Activated CD4-positive, alpha-beta T cell treated with anti-CD3 and anti-CD28 coated beads, Interleukin-2, amount 10 ng/mL, durations not matched to agents 7 days and 5 days (primary cell): ENCODE results near the gene FAM222A. TPM values are rescaled to one million over a fixed set of nuclear protein-coding genes. Genes with fewer than 3 reads are reported as not detected.

Experiments
- CTCF ChIA-PET: fragments of 350-600 bp; sonication (Branson Sonifier 250); formaldehyde crosslinking; loops from one replicate; lab custom pipeline; 2021; ENCODE audit warnings: antibody characterized with exemption; lab: Charles Lee
- POLR2A ChIA-PET: fragments of 350-600 bp; sonication (Branson Sonifier 250); formaldehyde crosslinking; loops from one replicate; lab custom pipeline; 2021; ENCODE audit warnings: antibody characterized with exemption; lab: Charles Lee
- DNase-seq: peaks from one replicate; pipeline ENCODE4 v3.0.0-alpha.2; 2020
- H3K27ac Mint-ChIP-seq: one replicate; pipeline ENCODE4 v1.8.0; 2021; ENCODE audit warnings: mild to moderate bottlenecking, moderate library complexity, mixed read lengths
- H3K27me3 Mint-ChIP-seq: one replicate; pipeline ENCODE4 v1.8.0; 2021; ENCODE audit warnings: mixed read lengths
- H3K36me3 Mint-ChIP-seq: one replicate; pipeline ENCODE4 v1.8.0; 2021; ENCODE audit warnings: low read depth, mixed read lengths
- H3K4me1 Mint-ChIP-seq: one replicate; pipeline ENCODE4 v1.8.0; 2021; ENCODE audit warnings: mixed read lengths
- H3K4me3 Mint-ChIP-seq: one replicate; pipeline ENCODE4 v1.8.0; 2021; ENCODE audit warnings: mild to moderate bottlenecking, moderate library complexity, mixed read lengths
- H3K9me3 Mint-ChIP-seq: one replicate; pipeline ENCODE4 v1.8.0; 2021; ENCODE audit warnings: mixed read lengths
- total RNA-seq, 2 experiments: library from RNA; stranded (reverse); gene quantifications; one replicate each; pipeline ENCODE4 v1.2.3, GENCODE V29; 2021

Gene FAM222A
- total RNA-seq, result under 1 TPM; 0.52 to 0.73 TPM

DNA sequence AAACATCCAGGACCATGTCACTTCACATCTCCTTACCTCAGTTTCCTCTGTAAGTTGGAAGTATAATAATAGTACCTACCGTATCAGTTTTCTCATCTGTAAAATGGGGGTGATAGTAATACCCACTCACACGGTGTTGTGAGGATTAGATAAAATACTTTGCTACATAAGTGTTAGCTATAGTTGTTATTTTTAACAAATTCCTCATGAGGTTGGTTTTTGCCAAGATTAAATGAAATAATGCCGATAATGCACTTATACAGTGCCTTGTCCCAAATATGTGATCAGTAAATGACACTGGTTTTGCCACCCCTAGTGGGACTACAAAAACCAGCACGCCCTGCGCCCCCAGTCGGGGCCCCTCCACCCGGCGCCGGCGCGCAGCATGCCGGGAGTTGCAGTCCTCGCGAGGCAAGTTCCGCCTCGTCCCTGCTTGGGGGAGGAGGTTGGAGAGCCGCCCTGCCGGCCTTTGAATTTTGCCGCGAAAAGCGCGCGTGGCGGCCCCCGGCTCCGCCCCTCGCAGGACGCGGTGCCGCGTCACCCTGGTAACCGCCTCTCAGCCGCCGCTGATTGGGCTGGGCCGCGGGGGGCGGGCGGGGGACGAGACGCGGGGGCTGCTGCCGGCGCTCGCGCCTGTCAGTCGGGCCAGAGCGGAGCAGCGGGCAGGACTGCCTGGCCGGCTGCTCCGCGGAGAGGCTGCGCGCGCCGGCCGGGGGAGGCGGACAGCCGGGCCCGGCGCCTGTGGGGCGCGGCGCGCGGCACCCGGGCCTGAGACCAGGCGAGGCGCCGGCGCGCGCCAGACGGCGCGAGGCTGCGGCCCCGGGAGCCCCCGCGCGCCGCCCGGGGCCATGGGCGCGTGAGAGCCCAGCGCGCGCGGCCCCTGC is at the start of gene FAM222A:
TSS of gene FAM222A (plus strand) at position 639 of the 884 bp plus-strand sequence. CDS start 30,322 bp downstream, outside the sequence.
- peak; percentile 96 for DNase-seq
- POLR2A ChIA-PET, result no interaction called here
- H3K27me3 Mint-ChIP-seq, result peaks cover 54% of the 10 kb centered on the region
- H3K36me3 Mint-ChIP-seq, result no peaks in the 10 kb centered on the region
- no peaks in the 10 kb centered on the region for H3K9me3 Mint-ChIP-seq
- H3K4me1 Mint-ChIP-seq, result peaks cover 7% of the 10 kb centered on the region
- CTCF ChIA-PET, result interaction anchor here (0.6 to 1.4 kb wide), 4 partner anchors 9 to 61 kb away, joined by 3 to 5 read pairs (median 3); no protein-coding TSS in a partner anchor
- H3K4me3 Mint-ChIP-seq, result peak within 1 kb of the TSS; percentile 62
- no peak within 1 kb of the TSS for H3K27ac Mint-ChIP-seq

- Mint-ChIP-seq H3K36me3 (no peaks in the 10 kb centered on the region), H3K4me1 (no peaks in the 10 kb centered on the region), H3K4me3 (no peak overlapping the region), H3K9me3 (no peaks in the 10 kb centered on the region), H3K27ac (no peak overlapping the region), H3K27me3 (no peaks in the 10 kb centered on the region)
- CTCF ChIA-PET, result no interaction called here
- no peak for DNase-seq
- POLR2A ChIA-PET, result no interaction called here
These were observed 49.2 kb upstream of the FAM222A start for GRCh38 chr12:109664402-109664801.

DNA sequence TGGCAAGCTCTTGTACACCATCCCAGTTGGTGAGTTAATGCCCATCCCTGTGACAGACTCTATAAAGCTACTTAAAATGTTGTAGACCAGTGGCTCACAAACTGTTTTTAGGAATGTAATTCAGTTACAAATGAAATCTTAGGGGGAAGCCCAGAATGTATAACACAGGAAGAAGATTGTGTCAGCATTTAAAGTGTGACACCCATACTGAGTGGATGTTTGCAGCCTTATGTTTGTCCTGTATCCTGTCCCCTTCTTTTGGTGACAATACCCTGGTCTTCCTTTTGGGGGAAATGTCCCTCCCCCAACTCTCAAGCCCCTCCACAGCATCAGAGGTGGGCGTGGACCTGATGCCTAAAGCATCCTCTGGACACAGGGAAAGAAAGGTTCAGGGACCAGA is 47.6 kb upstream of the FAM222A start:
- ChIA-PET CTCF (no interaction called here), POLR2A (no interaction called here)
- Mint-ChIP-seq H3K4me3 (no peak overlapping the region), H3K4me1 (no peaks in the 10 kb centered on the region), H3K9me3 (no peaks in the 10 kb centered on the region), H3K36me3 (no peaks in the 10 kb centered on the region), H3K27me3 (peaks cover 3% of the 10 kb centered on the region), H3K27ac (no peak overlapping the region)
- DNase-seq, result no peak

GRCh38 chr12:109670731-109671130 is 42.9 kb upstream of the FAM222A start:
- Mint-ChIP-seq H3K4me1 (no peaks in the 10 kb centered on the region), H3K27me3 (peaks cover 6% of the 10 kb centered on the region), H3K9me3 (no peaks in the 10 kb centered on the region), H3K36me3 (no peaks in the 10 kb centered on the region), H3K27ac (no peak overlapping the region), H3K4me3 (no peak overlapping the region)
- ChIA-PET CTCF (interaction anchor here (1.0 to 1.1 kb wide), 2 partner anchors 18 to 130 kb away, joined by 3 read pairs; no protein-coding TSS in a partner anchor), POLR2A (no interaction called here)
- DNase-seq, result no peak

GRCh38 chr12:109671502-109671901 is 42.1 kb upstream of the FAM222A start:
- no peak for DNase-seq
- no peaks in the 10 kb centered on the region for H3K36me3 Mint-ChIP-seq
- H3K4me1 Mint-ChIP-seq, result no peaks in the 10 kb centered on the region
- no peak overlapping the region for H3K4me3 Mint-ChIP-seq
- CTCF ChIA-PET, result interaction anchor here (1.0 to 1.1 kb wide), 2 partner anchors 17 to 131 kb away, joined by 3 read pairs; no protein-coding TSS in a partner anchor
- H3K9me3 Mint-ChIP-seq, result no peaks in the 10 kb centered on the region
- POLR2A ChIA-PET, result no interaction called here
- H3K27ac Mint-ChIP-seq, result no peak overlapping the region
- peaks cover 6% of the 10 kb centered on the region for H3K27me3 Mint-ChIP-seq

GRCh38 chr12:109673379-109673778 is 40.2 kb upstream of the FAM222A start:
- H3K27me3 Mint-ChIP-seq, result peaks cover 15% of the 10 kb centered on the region
- no peaks in the 10 kb centered on the region for H3K9me3 Mint-ChIP-seq
- no peaks in the 10 kb centered on the region for H3K4me1 Mint-ChIP-seq
- DNase-seq, result no peak
- ChIA-PET POLR2A (no interaction called here), CTCF (no interaction called here)
- H3K36me3 Mint-ChIP-seq, result no peaks in the 10 kb centered on the region
- no peak overlapping the region for H3K4me3 Mint-ChIP-seq
- no peak overlapping the region for H3K27ac Mint-ChIP-seq

DNA sequence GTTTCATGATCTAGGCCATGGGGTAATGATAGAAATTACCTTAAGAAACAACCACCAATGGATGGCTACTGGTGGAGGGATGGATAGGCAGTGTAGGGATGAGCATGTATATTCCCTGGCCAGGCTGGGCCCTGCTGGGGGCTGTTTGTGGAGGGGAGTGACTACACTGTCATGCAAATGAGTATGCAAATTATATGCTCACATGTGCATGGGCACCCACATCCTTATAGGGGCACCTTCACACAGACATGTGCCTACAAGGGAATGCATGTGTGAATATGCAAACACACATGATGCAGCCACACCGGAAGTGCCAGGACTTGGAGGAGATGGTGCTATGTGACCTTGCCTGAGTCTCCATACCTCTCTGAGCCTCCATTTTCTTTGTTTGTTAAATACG is 39.7 kb upstream of the FAM222A start:
- Mint-ChIP-seq H3K27ac (no peak overlapping the region), H3K4me3 (no peak overlapping the region), H3K9me3 (no peaks in the 10 kb centered on the region), H3K36me3 (no peaks in the 10 kb centered on the region), H3K4me1 (no peaks in the 10 kb centered on the region), H3K27me3 (peaks cover 15% of the 10 kb centered on the region)
- ChIA-PET CTCF (interaction anchor here (0.7 kb wide), 1 partner anchor 401 kb away, joined by 3 read pairs; no protein-coding TSS in a partner anchor), POLR2A (no interaction called here)
- no peak for DNase-seq

GRCh38 chr12:109675411-109675810 is 38.2 kb upstream of the FAM222A start:
- ChIA-PET POLR2A (no interaction called here), CTCF (no interaction called here)
- DNase-seq, result no peak
- Mint-ChIP-seq H3K27ac (no peak overlapping the region), H3K9me3 (no peaks in the 10 kb centered on the region), H3K36me3 (no peaks in the 10 kb centered on the region), H3K4me3 (no peak overlapping the region), H3K4me1 (no peaks in the 10 kb centered on the region), H3K27me3 (peaks cover 15% of the 10 kb centered on the region)

GRCh38 chr12:109677279-109677691 is 36.3 kb upstream of the FAM222A start:
- Mint-ChIP-seq H3K27me3 (peaks cover 12% of the 10 kb centered on the region), H3K4me1 (no peaks in the 10 kb centered on the region), H3K27ac (no peak overlapping the region), H3K36me3 (no peaks in the 10 kb centered on the region), H3K9me3 (no peaks in the 10 kb centered on the region), H3K4me3 (no peak overlapping the region)
- ChIA-PET CTCF (interaction anchor here (1.4 kb wide), 1 partner anchor 75 kb away, joined by 3 read pairs; no protein-coding TSS in a partner anchor), POLR2A (no interaction called here)
- DNase-seq, result no peak

- Mint-ChIP-seq H3K27me3 (peaks cover 15% of the 10 kb centered on the region), H3K4me3 (no peak overlapping the region), H3K9me3 (no peaks in the 10 kb centered on the region), H3K27ac (no peak overlapping the region), H3K36me3 (no peaks in the 10 kb centered on the region), H3K4me1 (no peaks in the 10 kb centered on the region)
- no peak for DNase-seq
- POLR2A ChIA-PET, result no interaction called here
- CTCF ChIA-PET, result interaction anchor here (1.4 kb wide), 1 partner anchor 74 kb away, joined by 3 read pairs; no protein-coding TSS in a partner anchor
These were observed 34.9 kb upstream of the FAM222A start for GRCh38 chr12:109678719-109679118.

GRCh38 chr12:109679501-109680263 is 33.9 kb upstream of the FAM222A start:
- Mint-ChIP-seq H3K27me3 (peaks cover 15% of the 10 kb centered on the region), H3K36me3 (no peaks in the 10 kb centered on the region), H3K4me1 (no peaks in the 10 kb centered on the region), H3K27ac (no peak overlapping the region), H3K4me3 (no peak overlapping the region), H3K9me3 (no peaks in the 10 kb centered on the region)
- DNase-seq, result no peak
- CTCF ChIA-PET, result no interaction called here
- POLR2A ChIA-PET, result no interaction called here

GRCh38 chr12:109680264-109681005 is 33.2 kb upstream of the FAM222A start:
- ChIA-PET POLR2A (no interaction called here), CTCF (no interaction called here)
- Mint-ChIP-seq H3K4me3 (no peak overlapping the region), H3K27ac (no peak overlapping the region), H3K9me3 (no peaks in the 10 kb centered on the region), H3K4me1 (no peaks in the 10 kb centered on the region), H3K36me3 (no peaks in the 10 kb centered on the region), H3K27me3 (peaks cover 13% of the 10 kb centered on the region)
- no peak for DNase-seq
